ENCODE results near the gene BRS3. TPM values are rescaled to one million over a fixed set of nuclear protein-coding genes. Genes with fewer than 3 reads are reported as not detected.

BRS3 gene
- total RNA-seq, 1 donor from 2014 or later = not detected

DNA sequence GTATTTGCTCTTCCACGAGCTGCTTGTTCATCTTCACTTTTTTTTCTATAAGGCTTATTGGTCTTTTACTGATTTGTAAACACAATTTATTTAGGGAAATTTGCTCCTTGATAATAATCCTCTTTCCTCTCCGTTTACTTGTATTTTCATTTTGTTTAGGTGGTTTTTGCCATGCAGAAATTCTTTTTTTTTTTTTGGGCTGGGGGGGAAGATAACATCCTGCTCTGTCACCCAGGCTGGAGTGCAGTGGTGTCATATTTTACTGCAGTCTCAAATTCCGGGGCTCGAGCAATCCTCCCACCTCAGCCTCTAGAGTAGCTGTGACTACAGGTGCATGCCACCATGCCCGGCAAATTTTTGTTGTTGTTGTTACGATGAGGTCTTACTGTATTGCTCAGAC is 31.6 kb upstream of the BRS3 start:
- Histone ChIP-seq H3K9ac (ENCODE audit: low read depth in 1 of 3, low read length in 3 of 3) (no peak overlapping the region), H3K4me1 (ENCODE audit: control insufficient read depth in 3 of 3, insufficient read depth in 3 of 3, low read length in 3 of 3) (no peaks in the 10 kb centered on the region), H3K4me3 (ENCODE audit: low read length in 3 of 3) (no peak overlapping the region), H3K36me3 (ENCODE audit: control insufficient read depth in 3 of 3, insufficient read depth in 3 of 3, low read length in 3 of 3) (no peaks in the 10 kb centered on the region), H3K9me3 (ENCODE audit: control insufficient read depth in 3 of 3, low read length in 3 of 3) (no peaks in the 10 kb centered on the region), H3K27me3 (ENCODE audit: control insufficient read depth in 3 of 3, insufficient read depth in 3 of 3, low read length in 3 of 3) (no peaks in the 10 kb centered on the region), H3K27ac (ENCODE audit: low read depth, low read length) (no peak overlapping the region)

DNA sequence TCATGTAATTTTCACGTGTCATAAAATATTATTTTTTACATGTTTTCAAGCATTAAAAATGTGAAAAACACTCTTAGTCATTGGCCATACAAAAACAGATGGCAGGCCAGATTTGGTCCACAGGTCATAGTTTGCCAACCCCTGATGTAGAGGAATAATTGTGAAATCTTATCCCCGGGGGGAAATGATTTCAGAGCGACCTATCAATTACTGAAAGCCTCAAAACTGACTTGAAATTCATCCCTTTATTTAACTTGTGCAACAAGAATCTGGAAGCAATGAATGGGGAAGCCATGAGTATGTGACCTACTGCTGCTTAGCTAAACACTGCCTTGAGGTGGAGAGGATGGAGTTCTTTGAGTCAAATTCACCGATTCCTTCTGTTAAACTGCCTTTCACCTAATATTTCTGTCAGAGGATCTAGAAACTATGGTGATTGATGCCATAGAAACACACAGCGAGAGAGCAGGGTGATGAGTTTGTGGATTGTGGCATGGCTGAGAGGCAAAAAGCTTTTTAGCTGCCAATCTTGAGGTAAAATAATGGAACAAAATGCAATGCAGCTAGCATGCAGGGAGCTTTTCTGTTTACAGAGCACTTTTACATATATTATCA is 30.3 kb upstream of the BRS3 start:
- Histone ChIP-seq H3K4me1 (ENCODE audit: control insufficient read depth in 3 of 3, insufficient read depth in 3 of 3, low read length in 3 of 3) (no peaks in the 10 kb centered on the region), H3K36me3 (ENCODE audit: control insufficient read depth in 3 of 3, insufficient read depth in 3 of 3, low read length in 3 of 3) (no peaks in the 10 kb centered on the region), H3K9me3 (ENCODE audit: control insufficient read depth in 3 of 3, low read length in 3 of 3) (no peaks in the 10 kb centered on the region), H3K4me3 (ENCODE audit: low read length in 3 of 3) (no peak overlapping the region), H3K9ac (ENCODE audit: low read depth in 1 of 3, low read length in 3 of 3) (no peak overlapping the region), H3K27me3 (ENCODE audit: control insufficient read depth in 3 of 3, insufficient read depth in 3 of 3, low read length in 3 of 3) (no peaks in the 10 kb centered on the region), H3K27ac (ENCODE audit: low read depth, low read length) (no peak overlapping the region)

DNA sequence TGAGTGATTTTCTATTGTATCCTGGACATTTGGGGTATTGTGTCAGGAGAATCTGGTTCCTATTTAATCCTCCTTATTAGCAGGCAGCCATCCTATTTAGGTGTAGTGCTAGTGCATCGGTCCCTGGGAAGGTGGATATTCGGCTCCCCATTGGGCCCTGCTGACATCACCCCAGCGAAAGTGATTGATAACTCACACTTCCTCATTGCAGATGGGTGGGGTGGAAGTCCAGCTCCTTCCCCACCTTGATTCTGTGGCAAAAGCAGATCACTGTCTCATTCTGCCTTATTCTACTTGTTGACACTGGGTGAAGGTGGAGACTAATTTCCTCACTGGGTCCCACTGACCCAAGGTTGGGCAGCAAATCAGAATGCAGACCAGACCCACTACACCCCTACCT is 23.2 kb upstream of the BRS3 start:
- Histone ChIP-seq H3K4me3 (ENCODE audit: low read length in 3 of 3) (no peak overlapping the region), H3K9ac (ENCODE audit: low read depth in 1 of 3, low read length in 3 of 3) (no peak overlapping the region), H3K27me3 (ENCODE audit: control insufficient read depth in 3 of 3, insufficient read depth in 3 of 3, low read length in 3 of 3) (peaks cover 0 to 4% (median 0%) of the 10 kb centered on the region in 3 donors), H3K27ac (ENCODE audit: low read depth, low read length) (no peak overlapping the region), H3K4me1 (ENCODE audit: control insufficient read depth in 3 of 3, insufficient read depth in 3 of 3, low read length in 3 of 3) (no peaks in the 10 kb centered on the region), H3K9me3 (ENCODE audit: control insufficient read depth in 3 of 3, low read length in 3 of 3) (no peaks in the 10 kb centered on the region), H3K36me3 (ENCODE audit: control insufficient read depth in 3 of 3, insufficient read depth in 3 of 3, low read length in 3 of 3) (no peaks in the 10 kb centered on the region)

DNA sequence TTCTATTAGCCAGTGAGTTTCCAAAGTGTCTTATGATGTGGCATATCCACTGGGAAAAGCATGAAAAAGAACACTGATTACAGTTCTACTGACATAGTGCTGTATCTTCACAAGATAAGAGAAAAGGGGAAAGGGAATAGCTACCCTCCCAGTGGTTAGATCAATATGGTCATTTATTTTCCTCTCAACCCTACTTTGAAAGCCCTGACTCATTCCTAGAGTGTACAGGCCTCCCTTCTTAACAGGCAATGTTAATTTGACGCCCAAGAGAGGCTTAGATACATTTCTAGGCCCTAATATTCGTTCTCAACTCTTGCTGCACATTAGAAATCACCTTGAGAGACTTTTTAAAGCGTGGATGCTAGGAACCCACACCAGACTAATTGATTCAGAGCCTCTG is 20.4 kb upstream of the BRS3 start:
- peaks cover 0 to 7% (median 0%) of the 10 kb centered on the region in 3 donors for H3K27me3 ChIP-seq (ENCODE audit: control insufficient read depth in 3 of 3, insufficient read depth in 3 of 3, low read length in 3 of 3)
- no peak overlapping the region for H3K9ac ChIP-seq (ENCODE audit: low read depth in 1 of 3, low read length in 3 of 3)
- no peaks in the 10 kb centered on the region for H3K9me3 ChIP-seq (ENCODE audit: control insufficient read depth in 3 of 3, low read length in 3 of 3)
- H3K4me3 ChIP-seq (ENCODE audit: low read length in 3 of 3) = no peak overlapping the region
- no peaks in the 10 kb centered on the region for H3K36me3 ChIP-seq (ENCODE audit: control insufficient read depth in 3 of 3, insufficient read depth in 3 of 3, low read length in 3 of 3)
- H3K27ac ChIP-seq (ENCODE audit: low read depth, low read length) = no peak overlapping the region
- H3K4me1 ChIP-seq (ENCODE audit: control insufficient read depth in 3 of 3, insufficient read depth in 3 of 3, low read length in 3 of 3) = no peaks in the 10 kb centered on the region

DNA sequence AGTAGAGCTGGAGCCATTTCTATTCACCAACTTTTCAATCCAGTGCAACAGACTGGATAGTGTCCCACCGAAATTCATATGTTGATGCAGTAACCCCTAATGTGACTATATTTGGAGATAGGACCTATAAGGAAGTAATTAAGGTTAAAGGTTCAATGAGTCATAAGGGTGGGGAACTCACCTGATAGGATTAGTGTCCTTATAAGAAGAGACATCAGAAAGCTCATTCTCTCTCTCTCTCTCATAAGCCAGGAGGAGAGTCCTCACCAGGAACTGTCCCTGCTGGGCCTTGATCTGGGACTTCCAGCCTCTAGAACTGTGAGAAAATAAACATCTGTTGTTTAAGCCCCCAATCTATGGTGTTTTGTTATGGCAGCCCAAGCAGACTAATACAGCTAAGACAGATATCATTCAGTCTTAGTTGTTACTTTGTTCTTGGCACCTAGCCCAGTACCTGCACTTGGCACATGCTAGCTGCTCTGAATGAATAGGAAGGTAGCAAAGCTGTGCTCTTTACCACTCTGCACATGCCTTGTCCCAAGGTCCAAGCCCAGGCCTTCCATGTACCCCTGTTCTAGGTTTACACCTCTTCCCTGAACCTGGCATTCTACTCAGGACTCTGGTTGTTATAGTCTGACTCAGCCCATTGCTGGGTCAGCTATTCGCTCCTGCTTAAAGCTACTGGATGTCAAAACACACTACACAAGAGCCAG is 19.2 kb upstream of the BRS3 start:
- H3K4me3 ChIP-seq (ENCODE audit: low read length in 3 of 3) = no peak overlapping the region
- H3K4me1 ChIP-seq (ENCODE audit: control insufficient read depth in 3 of 3, insufficient read depth in 3 of 3, low read length in 3 of 3) = no peaks in the 10 kb centered on the region
- no peaks in the 10 kb centered on the region for H3K9me3 ChIP-seq (ENCODE audit: control insufficient read depth in 3 of 3, low read length in 3 of 3)
- H3K9ac ChIP-seq (ENCODE audit: low read depth in 1 of 3, low read length in 3 of 3) = no peak overlapping the region
- peaks cover 0 to 7% (median 0%) of the 10 kb centered on the region in 3 donors for H3K27me3 ChIP-seq (ENCODE audit: control insufficient read depth in 3 of 3, insufficient read depth in 3 of 3, low read length in 3 of 3)
- no peaks in the 10 kb centered on the region for H3K36me3 ChIP-seq (ENCODE audit: control insufficient read depth in 3 of 3, insufficient read depth in 3 of 3, low read length in 3 of 3)
- H3K27ac ChIP-seq (ENCODE audit: low read depth, low read length) = no peak overlapping the region

DNA sequence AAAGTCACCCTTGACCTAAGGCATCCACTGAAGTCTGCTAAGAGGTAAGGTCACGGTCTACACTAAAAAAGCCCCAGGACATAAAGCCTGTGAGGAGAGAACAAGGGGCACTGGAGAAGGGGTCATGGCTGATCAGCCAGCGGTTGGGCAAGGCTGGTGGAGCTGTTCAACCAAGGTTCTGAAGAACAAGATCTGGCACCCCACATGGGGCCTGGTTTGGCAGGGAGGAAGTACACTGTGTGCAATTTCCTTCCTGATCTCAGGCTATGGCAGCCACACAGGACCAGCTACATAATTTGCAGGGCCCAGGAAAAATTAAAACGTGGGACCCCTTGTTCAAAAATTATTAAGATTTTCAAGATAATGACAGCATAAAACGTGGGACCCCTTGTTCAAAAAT is 14.1 kb upstream of the BRS3 start:
- H3K4me1 ChIP-seq (ENCODE audit: control insufficient read depth in 3 of 3, insufficient read depth in 3 of 3, low read length in 3 of 3) = no peaks in the 10 kb centered on the region
- H3K27me3 ChIP-seq (ENCODE audit: control insufficient read depth in 3 of 3, insufficient read depth in 3 of 3, low read length in 3 of 3) = peaks cover 0 to 3% (median 0%) of the 10 kb centered on the region in 3 donors
- no peak overlapping the region for H3K9ac ChIP-seq (ENCODE audit: low read depth in 1 of 3, low read length in 3 of 3)
- H3K27ac ChIP-seq (ENCODE audit: low read depth, low read length) = no peak overlapping the region
- H3K9me3 ChIP-seq (ENCODE audit: control insufficient read depth in 3 of 3, low read length in 3 of 3) = no peaks in the 10 kb centered on the region
- H3K36me3 ChIP-seq (ENCODE audit: control insufficient read depth in 3 of 3, insufficient read depth in 3 of 3, low read length in 3 of 3) = no peaks in the 10 kb centered on the region
- H3K4me3 ChIP-seq (ENCODE audit: low read length in 3 of 3) = no peak overlapping the region

DNA sequence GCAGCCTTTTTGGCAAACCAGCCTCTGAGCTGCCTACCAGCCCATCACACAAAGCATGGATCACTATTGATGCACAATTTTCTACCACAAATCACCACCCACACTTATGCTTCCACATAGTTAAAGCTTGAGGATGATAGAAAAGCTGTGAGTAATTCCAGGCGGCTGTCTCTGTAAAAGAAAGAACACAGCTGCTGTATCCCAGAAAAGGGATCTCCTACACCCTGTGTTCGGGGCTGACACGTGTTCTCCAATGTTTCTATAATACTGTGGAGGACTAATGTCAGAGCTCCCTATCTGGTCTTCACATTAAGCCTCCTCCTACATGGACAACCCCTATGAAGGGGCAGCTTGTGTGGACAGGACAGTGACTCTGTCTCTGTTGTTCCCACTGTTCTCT is 12.5 kb upstream of the BRS3 start:
- Histone ChIP-seq H3K9me3 (ENCODE audit: control insufficient read depth in 3 of 3, low read length in 3 of 3) (no peaks in the 10 kb centered on the region), H3K4me3 (ENCODE audit: low read length in 3 of 3) (no peak overlapping the region)

DNA sequence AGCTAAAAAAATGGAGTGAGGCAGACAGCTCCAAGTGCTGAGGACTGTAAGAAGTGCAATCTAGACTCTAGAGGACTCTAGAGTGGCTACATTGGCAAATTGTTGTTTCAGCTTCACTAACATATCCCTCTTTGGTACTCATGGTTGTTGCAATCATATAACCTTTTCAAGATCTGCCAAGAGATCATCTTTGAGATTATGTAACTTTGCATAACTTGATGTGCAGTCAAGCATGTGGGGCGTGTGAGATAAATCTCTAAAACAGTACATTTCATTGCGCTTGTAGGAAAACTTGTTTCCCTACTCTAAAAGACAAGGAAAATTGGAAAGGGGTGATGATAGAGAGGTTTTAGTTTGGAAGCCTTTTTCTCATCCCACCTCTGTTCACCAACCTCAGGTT is 11.2 kb upstream of the BRS3 start:
- no peaks in the 10 kb centered on the region for H3K27me3 ChIP-seq (ENCODE audit: control insufficient read depth in 3 of 3, insufficient read depth in 3 of 3, low read length in 3 of 3)
- no peak overlapping the region for H3K27ac ChIP-seq (ENCODE audit: low read depth, low read length)
- H3K9me3 ChIP-seq (ENCODE audit: control insufficient read depth in 3 of 3, low read length in 3 of 3) = no peaks in the 10 kb centered on the region
- H3K4me3 ChIP-seq (ENCODE audit: low read length in 3 of 3) = no peak overlapping the region
- H3K4me1 ChIP-seq (ENCODE audit: control insufficient read depth in 3 of 3, insufficient read depth in 3 of 3, low read length in 3 of 3) = no peaks in the 10 kb centered on the region
- H3K9ac ChIP-seq (ENCODE audit: low read depth in 1 of 3, low read length in 3 of 3) = no peak overlapping the region
- no peaks in the 10 kb centered on the region for H3K36me3 ChIP-seq (ENCODE audit: control insufficient read depth in 3 of 3, insufficient read depth in 3 of 3, low read length in 3 of 3)

More for the DNA sequence above, 12.5 kb upstream of the BRS3 start:
- H3K36me3 ChIP-seq (ENCODE audit: control insufficient read depth in 3 of 3, insufficient read depth in 3 of 3, low read length in 3 of 3) = no peaks in the 10 kb centered on the region
- H3K4me1 ChIP-seq (ENCODE audit: control insufficient read depth in 3 of 3, insufficient read depth in 3 of 3, low read length in 3 of 3) = no peaks in the 10 kb centered on the region
- no peak overlapping the region for H3K27ac ChIP-seq (ENCODE audit: low read depth, low read length)
- no peak overlapping the region for H3K9ac ChIP-seq (ENCODE audit: low read depth in 1 of 3, low read length in 3 of 3)
- peaks cover 0 to 3% (median 0%) of the 10 kb centered on the region in 3 donors for H3K27me3 ChIP-seq (ENCODE audit: control insufficient read depth in 3 of 3, insufficient read depth in 3 of 3, low read length in 3 of 3)

DNA sequence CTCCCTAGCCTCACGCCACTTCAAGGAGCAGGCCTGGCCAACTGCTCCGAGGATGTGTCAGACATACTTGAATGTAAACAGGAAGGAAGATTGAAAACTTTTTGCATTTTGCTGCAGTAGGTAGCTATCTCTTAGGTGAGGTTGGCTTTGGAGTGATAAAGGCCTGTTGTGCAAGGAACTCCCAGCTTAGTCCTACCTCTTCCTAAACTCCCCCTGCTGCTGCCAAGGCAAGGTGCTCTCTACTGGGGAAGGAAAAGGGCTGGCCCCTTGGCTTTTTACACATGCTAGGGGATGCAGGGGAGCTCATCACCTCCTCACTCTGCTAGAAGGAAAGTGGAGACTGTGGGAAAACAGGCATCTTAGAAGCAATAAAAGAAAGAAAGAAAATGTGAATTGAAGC is 10.7 kb upstream of the BRS3 start:
- no peak overlapping the region for H3K27ac ChIP-seq (ENCODE audit: low read depth, low read length)
- H3K4me1 ChIP-seq (ENCODE audit: control insufficient read depth in 3 of 3, insufficient read depth in 3 of 3, low read length in 3 of 3) = no peaks in the 10 kb centered on the region
- no peaks in the 10 kb centered on the region for H3K27me3 ChIP-seq (ENCODE audit: control insufficient read depth in 3 of 3, insufficient read depth in 3 of 3, low read length in 3 of 3)
- no peaks in the 10 kb centered on the region for H3K9me3 ChIP-seq (ENCODE audit: control insufficient read depth in 3 of 3, low read length in 3 of 3)
- H3K36me3 ChIP-seq (ENCODE audit: control insufficient read depth in 3 of 3, insufficient read depth in 3 of 3, low read length in 3 of 3) = no peaks in the 10 kb centered on the region
- H3K9ac ChIP-seq (ENCODE audit: low read depth in 1 of 3, low read length in 3 of 3) = no peak overlapping the region
- no peak overlapping the region for H3K4me3 ChIP-seq (ENCODE audit: low read length in 3 of 3)

DNA sequence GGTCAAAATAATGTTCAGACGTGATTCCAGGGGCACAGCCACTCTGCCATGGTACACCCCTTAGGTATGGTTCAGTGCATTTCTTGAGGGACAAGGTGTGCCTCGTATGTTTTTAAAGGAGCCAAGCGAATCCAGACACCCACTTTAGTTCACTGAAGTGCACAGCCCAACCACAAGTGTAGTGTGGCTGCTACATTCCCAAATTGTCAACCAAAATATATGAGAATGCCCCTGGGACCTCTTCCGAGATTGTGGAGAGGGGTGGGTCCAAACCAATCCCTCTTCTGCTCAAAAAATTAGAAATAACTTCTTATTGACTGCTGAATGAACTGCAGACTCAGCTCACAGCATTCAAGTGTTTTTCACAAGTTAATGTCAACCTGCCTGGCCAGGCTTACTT is 7.4 kb upstream of the BRS3 start:
- Histone ChIP-seq H3K27ac (ENCODE audit: low read depth, low read length) (no peak overlapping the region), H3K27me3 (ENCODE audit: control insufficient read depth in 3 of 3, insufficient read depth in 3 of 3, low read length in 3 of 3) (no peaks in the 10 kb centered on the region), H3K9ac (ENCODE audit: low read depth in 1 of 3, low read length in 3 of 3) (no peak overlapping the region)

More for the DNA sequence above, 7.4 kb upstream of the BRS3 start:
- Histone ChIP-seq H3K9me3 (ENCODE audit: control insufficient read depth in 3 of 3, low read length in 3 of 3) (no peaks in the 10 kb centered on the region), H3K4me1 (ENCODE audit: control insufficient read depth in 3 of 3, insufficient read depth in 3 of 3, low read length in 3 of 3) (no peaks in the 10 kb centered on the region), H3K36me3 (ENCODE audit: control insufficient read depth in 3 of 3, insufficient read depth in 3 of 3, low read length in 3 of 3) (no peaks in the 10 kb centered on the region), H3K4me3 (ENCODE audit: low read length in 3 of 3) (no peak overlapping the region)
